Measurements from ENCODE around the gene DNLZ. TPM values are rescaled to one million over a fixed set of nuclear protein-coding genes. Genes with fewer than 3 reads are reported as not detected.

The DNLZ gene
- total RNA-seq, 2 experiments from 2014 or later = 16.8 to 21.2 TPM

- Histone ChIP-seq H3K4me1 (ENCODE audit: insufficient read depth, low read length, poor library complexity, severe bottlenecking) (peaks cover 26% of the 10 kb centered on the region), H3K4me3 (ENCODE audit: low read depth, low read length, poor library complexity, severe bottlenecking) (peak overlapping the region; percentile 92), H3K36me3 (ENCODE audit: insufficient read depth, low read length) (peaks cover 69% of the 10 kb centered on the region), H2AFZ (ENCODE audit: low read length) (no peak overlapping the region), H3K4me2 (ENCODE audit: low read length) (peak overlapping the region; percentile 83), H3K27ac (ENCODE audit: low read depth, low read length, poor library complexity, severe bottlenecking) (no peak overlapping the region), H3K9me3 (ENCODE audit: low read length) (no peaks in the 10 kb centered on the region), H3K9me2 (ENCODE audit: insufficient read depth, low read length) (no peaks in the 10 kb centered on the region), H4K20me1 (ENCODE audit: insufficient read depth, low read length) (no peaks in the 10 kb centered on the region), H3K79me2 (ENCODE audit: insufficient read depth, low read depth, low read length) (peaks cover 49% of the 10 kb centered on the region)
- no peak for DNase-seq (ENCODE audit: low spot score)
- intact Hi-C loops (cut with micrococcal nuclease; ENCODE audit: unreplicated experiment) = loop anchor here (2.0 kb wide), 1 partner anchor 71 kb away; the partner anchor contains the start of gene SEC16A
- CTCF ChIA-PET (ENCODE audit: unreplicated experiment) = no interaction called here
- POLR2A ChIA-PET = interaction anchor here (0.6 to 0.9 kb wide), 2 partner anchors 10 to 16 kb away, joined by 3 read pairs; no protein-coding TSS in a partner anchor
- BruUV-seq (replicated peaks) = TSS peak; percentile 76
- TF ChIP-seq EZH2phosphoT487 (IDR thresholded peaks at IDR 0.05; ENCODE audit: borderline replicate concordance, low read depth, low read length) (no peak), CTCF (conservative IDR thresholded peaks at IDR 0.05; ENCODE audit: low read length) (no peak)
Measured at GRCh38 chr9:136411378-136411777, 47.8 kb upstream of the DNLZ start.

GRCh38 chr9:136410500-136411287, 47.1 kb upstream of the DNLZ start, which contains the start of the genes ENTR1 and PMPCA:
Gene ENTR1 (minus strand): TSS chr9:136410614. CDS start chr9:136410397, 217 bp downstream.
Gene PMPCA (plus strand): TSS chr9:136410658. CDS start chr9:136410669, 11 bp downstream.
- Histone ChIP-seq H3K27ac (ENCODE audit: low read depth, low read length, poor library complexity, severe bottlenecking) (peak within 1 kb of the TSS; percentile 56), H3K36me3 (ENCODE audit: insufficient read depth, low read length) (peaks cover 69% of the 10 kb centered on the region), H4K20me1 (ENCODE audit: insufficient read depth, low read length) (no peaks in the 10 kb centered on the region), H3K4me2 (ENCODE audit: low read length) (peak within 1 kb of the TSS; percentile 100), H3K4me3 (ENCODE audit: low read depth, low read length, poor library complexity, severe bottlenecking) (peak within 1 kb of the TSS; percentile 92), H3K9me3 (ENCODE audit: low read length) (no peaks in the 10 kb centered on the region), H2AFZ (ENCODE audit: low read length) (peak within 1 kb of the TSS; percentile 34; the same call in 1 of the 2 replicates), H3K79me2 (ENCODE audit: insufficient read depth, low read depth, low read length) (peaks cover 49% of the 10 kb centered on the region), H3K4me1 (ENCODE audit: insufficient read depth, low read length, poor library complexity, severe bottlenecking) (peaks cover 28% of the 10 kb centered on the region), H3K9me2 (ENCODE audit: insufficient read depth, low read length) (no peaks in the 10 kb centered on the region)
- CTCF ChIA-PET (ENCODE audit: unreplicated experiment) = interaction anchor here (0.7 kb wide), 1 partner anchor 48 kb away, joined by 3 read pairs; the partner anchor contains the start of gene DNLZ
- DNase-seq (ENCODE audit: low spot score) = peak; percentile 93
- POLR2A ChIA-PET = interaction anchor here (0.6 to 1.4 kb wide), 3 partner anchors 9 to 340 kb away, joined by 3 to 4 read pairs (median 3); no protein-coding TSS in a partner anchor
- intact Hi-C loops (cut with micrococcal nuclease; ENCODE audit: unreplicated experiment) = loop anchor here (2.0 kb wide), 1 partner anchor 72 kb away; the partner anchor contains the start of gene SEC16A
- no TSS peak for BruUV-seq (replicated peaks)
- TF ChIP-seq CTCF (conservative IDR thresholded peaks at IDR 0.05; ENCODE audit: low read length) (no peak), EZH2phosphoT487 (IDR thresholded peaks at IDR 0.05; ENCODE audit: borderline replicate concordance, low read depth, low read length) (no peak)
